Right atrium auricular region (tissue), 2 donors: ENCODE data around the gene KLRG1. TPM values are rescaled to one million over a fixed set of nuclear protein-coding genes. Genes with fewer than 3 reads are reported as not detected.

Experiments used
- DNase-seq: peaks from one replicate; pipeline ENCODE4 v3.0.0-alpha.2; 2019; ENCODE audit warnings: low spot score
- H3K27ac ChIP-seq, 2 donors: fragments of 200-600 bp; sonication (generic); 1 replicate in 1 of 2; 2 replicates in 1 of 2; pipeline ENCODE4 v1.5.1; 2016 to 2019
- H3K27me3 ChIP-seq, 2 donors: fragments of 200-600 bp; sonication (generic); one replicate each; pipeline versions ENCODE4 v1.5.1 to v1.6.0; 2017 to 2019
- H3K36me3 ChIP-seq: fragments of 200-600 bp; sonication (generic); one replicate; pipeline ENCODE4 v1.5.1; 2016
- H3K4me1 ChIP-seq, 2 donors: fragments of 200-600 bp; sonication (generic); one replicate each; pipeline versions ENCODE4 v1.5.1 to v1.6.0; 2017 to 2019
- H3K4me3 ChIP-seq, 2 donors: fragments of 200-600 bp; sonication (generic); 1 replicate in 1 of 2; 2 replicates in 1 of 2; pipeline ENCODE4 v1.5.1; 2017 to 2019; ENCODE audit warnings: mild to moderate bottlenecking in 1 of 2, moderate library complexity in 1 of 2
- H3K9me3 ChIP-seq, 2 donors: fragments of 200-600 bp; sonication (generic); one replicate each; pipeline ENCODE4 v1.5.1; 2019
- CTCF ChIP-seq, 2 donors: fragments of 200-600 bp; sonication (generic); IDR thresholded peaks; one replicate each; pipeline ENCODE4 v1.5.1; 2019; ENCODE audit warnings: antibody characterized with exemption in 2 of 2
- total RNA-seq, 2 donors: library from RNA; depleted of rRNA; stranded (reverse); fragments of >200 nt; gene quantifications; one replicate each; pipeline ENCODE4 v1.1.0, GENCODE V29; 2016

The KLRG1 gene
- total RNA-seq, 2 donors from 2014 or later = 1.7 to 3.3 TPM

GRCh38 chr12:9030776-9031175, 41.4 kb downstream of the KLRG1 start:
- Histone ChIP-seq H3K4me1 (no peaks in the 10 kb centered on the region), H3K4me3 (no peak overlapping the region), H3K27ac (no peak overlapping the region), H3K9me3 (no peaks in the 10 kb centered on the region), H3K36me3 (no peaks in the 10 kb centered on the region), H3K27me3 (no peaks in the 10 kb centered on the region)
- DNase-seq = no peak
- no peak for TF ChIP-seq CTCF (IDR thresholded peaks at IDR 0.05)

- no peaks in the 10 kb centered on the region for H3K27me3 ChIP-seq
- no peak for DNase-seq
- TF ChIP-seq CTCF (IDR thresholded peaks at IDR 0.05) = no peak
Measured at GRCh38 chr12:9032202-9032964, 43.0 kb downstream of the KLRG1 start.

GRCh38 chr12:9033265-9033887, 44.0 kb downstream of the KLRG1 start:
- Histone ChIP-seq H3K27me3 (no peaks in the 10 kb centered on the region), H3K36me3 (no peaks in the 10 kb centered on the region), H3K4me3 (no peak overlapping the region), H3K27ac (no peak overlapping the region), H3K4me1 (no peaks in the 10 kb centered on the region), H3K9me3 (no peaks in the 10 kb centered on the region)
- no peak for TF ChIP-seq CTCF (IDR thresholded peaks at IDR 0.05)
- DNase-seq = no peak

More at GRCh38 chr12:9032202-9032964, 43.0 kb downstream of the KLRG1 start:
- Histone ChIP-seq H3K9me3 (no peaks in the 10 kb centered on the region), H3K4me3 (no peak overlapping the region), H3K36me3 (no peaks in the 10 kb centered on the region), H3K4me1 (no peaks in the 10 kb centered on the region), H3K27ac (no peak overlapping the region)

- Histone ChIP-seq H3K27ac (no peak overlapping the region), H3K27me3 (no peaks in the 10 kb centered on the region), H3K36me3 (no peaks in the 10 kb centered on the region), H3K4me1 (no peaks in the 10 kb centered on the region), H3K9me3 (no peaks in the 10 kb centered on the region), H3K4me3 (no peak overlapping the region)
- no peak for TF ChIP-seq CTCF (IDR thresholded peaks at IDR 0.05)
- DNase-seq = no peak
Measured at GRCh38 chr12:9034095-9034494, 44.7 kb downstream of the KLRG1 start.

GRCh38 chr12:9036227-9036626, 46.9 kb downstream of the KLRG1 start:
- DNase-seq = no peak
- Histone ChIP-seq H3K27me3 (no peaks in the 10 kb centered on the region), H3K4me1 (no peaks in the 10 kb centered on the region), H3K4me3 (no peak overlapping the region), H3K27ac (no peak overlapping the region), H3K9me3 (no peaks in the 10 kb centered on the region), H3K36me3 (no peaks in the 10 kb centered on the region)
- no peak for TF ChIP-seq CTCF (IDR thresholded peaks at IDR 0.05)
